ENCODE data around the gene GPANK1. TPM values are rescaled to one million over a fixed set of nuclear protein-coding genes. Genes with fewer than 3 reads are reported as not detected.

Gene GPANK1
- total and polyA plus RNA-seq, 9 of the 15 experiments (the other 6 are each of a cell fraction or from before 2014, with no cell fraction given), result 32.2 to 111 (median 46.3) TPM

- no peak overlapping the region for H2AFZ ChIP-seq (ENCODE audit: low read depth, low read length)
- ChIA-PET CTCF (ENCODE audit: low intra/inter-chr PET ratio) (no interaction called here), POLR2A (interaction anchor here (0.6 to 8.5 kb wide), 14 partner anchors 8 to 209 kb away, joined by 3 to 267 read pairs (median 9); partner anchors contain the start of genes C6orf47, CSNK2B, GPANK1 and LSM2)
- FAIRE-seq, result no peak
- H3K4me3 ChIP-seq, result no peak overlapping the region
- H3K36me3 ChIP-seq (ENCODE audit: control insufficient read depth, insufficient read depth, low read length), result peaks cover 59% of the 10 kb centered on the region
- H3K27ac ChIP-seq (ENCODE audit: extremely low read depth, low read depth, low read length), result no peak overlapping the region
- peaks cover 85% of the 10 kb centered on the region for H3K79me2 ChIP-seq (ENCODE audit: control insufficient read depth, insufficient read depth, low read length)
- DNase-seq (ENCODE audit: extremely low read depth in 1 of 4, low spot score in 3 of 4), result no peak
- peaks cover 10% of the 10 kb centered on the region for H4K20me1 ChIP-seq (replicated peaks; ENCODE audit: control insufficient read depth, insufficient read depth, low read length)
- H3K9me3 ChIP-seq (replicated peaks; ENCODE audit: control insufficient read depth, insufficient read depth, low read depth, low read length), result no peaks in the 10 kb centered on the region
- ATAC-seq, result no peak
- intact Hi-C loops (cut with micrococcal nuclease), result no loop called here
- peaks cover 37 to 38% of the 10 kb centered on the region in 2 experiments for H3K4me1 ChIP-seq (replicated peaks in 1 of 2; ENCODE audit: control insufficient read depth in 2 of 2, insufficient read depth in 2 of 2, low read length in 2 of 2)
- H3K9me1 ChIP-seq (ENCODE audit: control insufficient read depth, insufficient read depth, low read length), result no peaks in the 10 kb centered on the region
- WGBS (ENCODE audit: insufficient coverage, low coverage, missing lambda C conversion rate), result 90% methylated on average over 8 of the region's 8 CpGs
- in situ Hi-C loops (cut with MboI), result no loop called here
- H3K27me3 ChIP-seq (ENCODE audit: control insufficient read depth in 2 of 2, insufficient read depth in 2 of 2, low read length in 2 of 2), result no peaks in the 10 kb centered on the region
- no peak overlapping the region for H3K9ac ChIP-seq (ENCODE audit: insufficient read depth in 1 of 2, low read depth in 2 of 2, low read length in 2 of 2)
- H3K4me2 ChIP-seq (ENCODE audit: insufficient read depth, low read length), result no peak overlapping the region
- BruUV-seq (replicated peaks), result no TSS peak
- TF ChIP-seq DEAF1 (CRISPR knock-in tag; IDR thresholded peaks at IDR 0.05) (0 out of 2 replicates have a peak, but pooled peaks have one; percentile 22), EGR1 (conservative IDR thresholded peaks at IDR 0.05) (0 out of 2 replicates have a peak, but pooled peaks have one; percentile 3), SP1 (CRISPR knock-in tag; IDR thresholded peaks at IDR 0.05) (0 out of 2 replicates have a peak, but pooled peaks have one; percentile 20), TARDBP (IDR thresholded peaks at IDR 0.05) (no peak), ARID3B (CRISPR knock-in tag; IDR thresholded peaks at IDR 0.05; ENCODE audit: borderline replicate concordance) (no peak), ZNF174 (CRISPR knock-in tag; IDR thresholded peaks at IDR 0.05) (0 out of 2 replicates have a peak, but pooled peaks have one; percentile 10)
Observed at GRCh38 chr6:31654574-31655348, 10.0 kb downstream of the GPANK1 start.
